GM21526 (cell line): Measurements from ENCODE around the gene JAKMIP1.
A peak's percentile ranks its signal among the peaks of the same experiment; 100 is the strongest.

ENCODE experiments used
- ATAC-seq: cut with Tn5 transposase; IDR thresholded peaks from one replicate; pipeline ENCODE4 v1.9.1; 2021; ENCODE audit warnings: moderate library complexity; ENCODE audit not compliant: unreplicated experiment, low FRiP score

Gene JAKMIP1

DNA sequence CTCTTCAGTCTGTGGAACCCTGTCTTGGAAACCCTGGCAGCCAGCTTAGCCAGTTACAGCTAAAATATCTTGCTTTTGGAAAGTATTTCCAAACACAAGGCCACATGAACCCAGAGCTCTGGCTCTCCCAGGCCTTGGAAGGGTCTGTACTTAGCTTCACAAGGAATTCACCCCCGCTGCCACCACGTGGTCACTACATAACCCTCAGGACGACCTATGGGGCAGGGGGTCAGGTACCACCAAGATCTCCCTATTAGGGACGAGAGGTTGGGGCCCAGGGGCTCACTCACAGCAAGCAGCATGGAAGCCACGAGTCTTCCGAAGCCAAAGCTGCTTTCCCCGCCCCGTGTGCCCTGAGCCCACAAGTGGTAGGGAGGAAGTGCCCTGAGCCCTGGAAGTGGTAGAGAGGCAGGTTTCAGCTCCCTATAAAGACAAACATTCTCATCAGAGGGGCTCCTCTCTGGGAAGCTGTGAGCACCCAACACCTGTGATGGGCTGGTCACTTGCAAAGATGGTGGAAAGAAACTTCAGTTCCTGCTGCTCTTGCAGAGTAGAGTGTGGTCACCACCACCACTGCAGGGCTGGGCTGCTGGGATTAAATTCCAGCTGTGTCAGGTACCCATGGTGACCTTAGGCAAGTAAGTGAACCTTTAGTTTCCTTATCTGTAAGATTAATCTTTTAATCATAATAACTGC, 4.7 kb upstream of the JAKMIP1 start:
- ATAC-seq: no peak

DNA sequence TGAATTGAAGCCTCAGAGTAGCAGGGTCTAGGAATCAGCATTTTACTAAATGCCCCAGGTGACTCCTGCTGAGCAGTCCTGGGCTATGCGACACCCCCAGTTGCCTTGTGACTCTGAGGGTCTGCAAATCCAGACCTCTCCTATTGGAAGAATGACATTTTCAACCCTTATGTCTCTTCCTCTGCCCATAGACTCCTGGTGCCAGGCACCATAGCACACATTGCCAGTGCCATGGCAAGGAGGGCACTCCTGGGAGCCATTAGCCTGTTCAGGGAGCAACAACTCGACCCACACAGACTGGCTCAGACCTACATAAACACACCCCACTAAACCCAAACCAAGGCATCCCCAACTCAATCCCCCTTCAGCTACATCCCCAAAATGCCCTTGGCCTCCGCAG, 3.7 kb upstream of the JAKMIP1 start:
- no peak for ATAC-seq

DNA sequence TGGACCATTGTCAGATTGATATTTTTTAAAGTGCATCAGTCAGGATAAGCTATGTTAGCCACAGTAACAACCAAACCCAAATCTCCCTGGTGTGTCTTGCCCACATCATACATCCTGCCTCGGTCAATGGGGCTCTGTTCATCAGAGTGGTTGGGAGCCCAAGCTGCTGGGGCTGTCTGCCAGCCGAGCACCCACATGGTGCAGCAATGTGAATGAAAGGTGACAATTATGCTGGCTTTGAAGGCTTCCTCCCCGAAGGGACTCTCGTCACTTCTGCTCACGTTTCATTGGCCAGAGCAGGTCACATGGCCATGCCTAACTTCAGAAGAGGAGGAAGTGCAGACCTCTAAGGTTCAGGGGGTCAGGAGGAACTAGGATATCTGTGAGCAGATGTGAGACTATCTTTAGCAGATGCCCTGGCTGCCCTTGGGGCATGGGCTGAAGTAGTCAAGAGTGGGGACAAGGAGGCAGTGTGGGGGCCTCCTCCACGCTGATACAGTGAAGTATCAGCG, 1.3 kb upstream of the JAKMIP1 start:
- ATAC-seq: no peak

DNA sequence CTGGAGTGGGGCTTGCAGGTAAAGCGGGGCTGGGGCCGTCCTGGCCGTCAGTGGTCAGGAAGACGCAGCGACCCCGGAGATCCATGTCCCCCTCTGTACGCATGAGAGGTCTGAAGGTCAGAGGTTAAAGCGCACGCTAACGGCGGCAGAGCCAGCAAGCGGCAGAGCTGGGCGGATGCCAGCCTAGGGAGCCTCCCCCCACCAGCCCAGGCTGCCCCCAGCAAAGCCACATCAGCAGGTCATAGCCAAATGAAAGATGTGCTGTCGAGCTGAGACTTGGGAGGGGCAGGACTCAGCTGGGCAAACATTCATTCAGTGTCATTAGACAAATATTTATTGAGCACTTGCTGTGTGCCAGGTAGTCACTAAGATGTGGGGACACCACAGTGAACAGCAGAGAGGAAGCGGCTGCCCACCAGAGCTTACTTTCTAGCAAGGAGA, 593 bp upstream of the JAKMIP1 start:
- peak; percentile 1 for ATAC-seq

DNA sequence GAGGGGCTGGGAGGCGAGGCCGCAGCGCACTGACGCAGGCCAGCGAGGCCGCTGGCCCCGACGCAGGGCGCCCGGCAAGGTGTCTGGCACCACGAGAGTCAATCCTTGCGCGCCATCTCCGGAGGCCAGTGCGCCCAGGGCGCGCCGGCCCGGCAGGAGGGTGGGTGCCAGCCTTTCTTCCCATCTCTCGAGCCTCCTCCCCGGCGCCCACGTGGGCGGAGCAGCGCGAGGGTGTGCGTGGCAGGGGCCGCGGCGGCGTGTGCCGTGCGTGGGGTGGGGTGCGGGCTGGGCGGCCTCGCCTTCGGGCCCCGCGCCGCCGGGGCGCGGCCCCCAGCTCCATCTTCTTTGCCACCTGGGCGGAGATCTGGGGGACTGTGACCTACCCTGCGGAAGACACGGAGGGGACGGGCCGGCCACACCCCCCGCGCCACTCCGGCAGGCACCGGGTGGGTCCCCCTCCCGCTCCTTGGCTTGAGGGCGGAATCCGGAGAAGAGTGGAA, 877 bp downstream of the JAKMIP1 start:
- no peak for ATAC-seq

DNA sequence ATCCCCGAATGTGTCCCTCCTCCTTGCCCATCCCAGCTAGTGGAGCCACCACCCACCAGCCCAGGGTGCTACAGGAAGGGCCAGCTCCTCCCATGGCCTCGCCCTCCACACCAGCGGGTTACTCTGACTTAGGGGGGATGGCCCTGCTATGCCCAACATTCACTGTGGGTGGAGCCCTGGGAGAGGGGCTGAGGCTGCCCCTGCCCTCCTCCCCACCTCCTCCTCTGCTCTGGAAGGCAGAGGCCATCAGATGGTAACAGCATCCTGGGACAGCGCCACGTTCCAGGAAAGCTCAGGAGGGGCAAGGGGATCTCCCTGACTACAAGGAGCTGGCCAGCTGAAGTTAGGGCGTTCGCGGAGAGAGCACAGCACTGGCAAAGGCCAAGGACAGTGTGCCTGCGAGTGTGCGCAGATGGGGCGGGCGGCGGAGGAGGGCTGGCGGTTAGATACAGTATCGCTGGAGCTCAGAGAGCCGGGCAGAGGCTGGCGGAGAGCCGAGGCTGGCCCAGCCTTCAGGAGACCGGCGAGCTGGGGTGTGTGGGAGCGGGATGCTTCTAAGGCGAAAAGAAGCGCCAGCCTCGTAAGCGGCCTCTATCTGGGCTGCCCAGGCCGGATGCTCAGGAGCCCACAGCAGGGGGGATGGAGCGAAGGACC, 1.5 kb downstream of the JAKMIP1 start:
- ATAC-seq: no peak

DNA sequence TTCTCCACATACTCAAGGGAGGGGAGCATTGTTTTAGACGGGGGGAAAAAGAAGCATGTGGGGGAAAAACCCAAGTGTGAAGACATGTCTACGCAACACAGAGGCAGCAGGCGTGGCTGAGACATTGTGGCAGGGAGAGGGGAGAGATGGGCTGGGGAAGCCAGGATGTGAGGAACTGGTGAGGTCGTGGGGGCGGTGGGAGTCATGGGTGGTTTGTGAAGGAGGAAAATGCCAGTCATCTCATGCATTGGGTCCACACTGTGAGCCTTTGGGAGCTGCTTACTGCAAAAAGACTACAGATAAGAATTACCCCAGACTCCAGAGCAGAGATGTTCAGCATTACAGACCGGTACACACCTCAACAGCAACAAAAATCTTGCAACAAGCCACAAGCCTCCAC, 2.1 kb downstream of the JAKMIP1 start:
- ATAC-seq: no peak

DNA sequence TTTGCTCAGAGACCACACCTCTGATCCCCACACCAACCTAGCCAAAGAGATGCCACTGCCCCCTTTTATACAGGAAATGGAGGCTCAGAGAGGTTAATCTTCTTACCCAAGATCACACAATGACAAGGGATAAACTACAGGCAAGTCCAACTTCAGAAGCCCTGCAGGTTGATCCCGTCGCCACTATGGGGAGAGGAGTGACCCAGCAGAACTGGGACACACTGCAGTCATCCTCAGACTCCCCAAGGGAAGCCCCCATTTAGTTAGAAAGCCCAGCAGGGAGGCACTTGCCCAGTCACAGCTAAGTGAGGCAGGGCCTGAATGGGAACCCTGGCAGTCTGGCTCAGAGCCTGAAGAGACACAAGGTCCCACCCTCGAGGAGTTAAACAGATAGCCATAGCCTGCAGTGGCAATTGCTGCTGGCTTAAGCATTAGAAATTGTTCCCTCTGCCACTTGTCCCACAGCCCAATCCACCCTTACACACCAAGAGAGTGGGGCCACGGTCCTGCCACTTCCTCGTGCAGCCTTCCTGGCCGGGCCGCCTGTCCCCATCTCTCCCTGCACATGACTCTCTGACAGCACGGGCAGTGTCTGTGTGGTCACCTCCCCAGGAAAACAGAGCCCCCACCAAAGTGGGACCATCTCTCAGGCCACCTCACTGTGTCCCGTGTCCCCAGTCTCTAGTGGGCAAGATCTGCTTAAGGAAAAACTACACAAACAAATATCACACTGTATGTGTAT, 2.7 kb downstream of the JAKMIP1 start:
- no peak for ATAC-seq

DNA sequence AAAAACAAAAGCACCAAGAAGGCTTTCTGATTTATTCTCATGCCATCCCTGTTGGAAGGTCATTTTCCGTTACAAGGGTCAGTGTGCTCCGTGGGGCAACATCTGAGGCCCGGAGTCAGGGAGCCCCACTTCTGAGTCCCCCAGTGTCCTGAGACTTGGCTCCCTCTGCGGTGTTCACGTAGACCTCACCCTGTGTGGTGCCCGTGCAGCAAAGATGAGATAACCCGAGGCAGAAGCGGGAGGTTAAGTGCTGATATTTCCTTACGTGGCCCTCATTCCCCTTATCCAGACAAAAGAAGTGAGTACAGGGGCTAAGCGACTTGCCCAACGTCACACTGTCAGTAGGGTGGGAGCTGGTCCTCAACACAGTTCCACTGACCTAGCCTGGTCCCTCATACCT, 3.5 kb downstream of the JAKMIP1 start:
- ATAC-seq: no peak

DNA sequence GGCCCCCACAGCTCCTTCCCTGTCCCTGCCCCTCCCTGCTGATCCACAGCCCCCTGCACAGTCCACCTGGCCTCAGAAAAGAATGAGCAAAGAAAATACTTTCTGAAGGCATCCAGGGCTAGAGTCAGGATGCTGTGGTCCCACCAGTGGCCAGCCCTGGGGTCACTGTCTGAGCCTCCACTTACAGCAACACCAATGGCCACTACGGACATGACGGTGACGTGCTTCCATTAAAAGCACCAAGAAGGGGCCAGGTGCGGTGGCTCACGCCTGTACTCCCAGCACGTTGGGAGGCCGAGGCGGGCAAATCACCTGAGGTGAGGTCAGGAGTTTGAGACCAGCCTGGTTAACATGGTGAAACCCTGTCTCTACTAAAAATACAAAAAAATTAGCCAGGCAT, 4.0 kb downstream of the JAKMIP1 start:
- ATAC-seq: no peak

DNA sequence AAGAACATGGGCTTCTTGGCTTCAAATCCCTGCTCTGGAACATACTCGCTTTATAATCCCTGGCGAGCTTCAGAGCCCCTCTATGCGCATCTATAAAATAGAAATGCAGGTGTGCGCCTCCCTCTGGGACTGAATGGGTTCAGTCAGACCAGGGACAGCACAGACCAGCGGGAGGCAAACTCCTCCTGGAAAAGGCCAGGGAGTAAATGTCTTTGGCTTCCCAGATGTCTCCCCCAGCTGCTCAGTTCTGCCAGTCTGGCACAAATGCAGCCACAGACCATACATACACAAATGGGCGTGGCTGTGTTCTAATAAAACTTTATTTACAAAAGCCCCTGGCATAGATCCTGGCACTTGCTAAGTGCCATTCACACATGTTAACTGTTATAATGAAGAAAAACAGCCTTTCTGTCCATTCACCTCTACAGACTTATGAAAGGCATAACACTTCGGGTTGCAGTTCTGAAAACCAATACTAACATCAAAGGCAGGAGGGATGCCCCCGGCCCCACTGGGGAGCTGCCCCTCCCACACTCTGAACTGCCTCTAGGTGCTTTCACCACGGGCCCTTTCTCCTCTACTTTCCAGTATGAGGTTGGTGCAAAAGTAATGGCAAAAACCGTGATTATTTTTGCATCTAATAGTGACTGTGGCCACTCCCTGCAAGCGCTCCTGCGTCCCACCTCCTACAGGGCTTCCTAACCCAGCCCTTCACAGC, 4.6 kb downstream of the JAKMIP1 start:
- ATAC-seq: no peak

DNA sequence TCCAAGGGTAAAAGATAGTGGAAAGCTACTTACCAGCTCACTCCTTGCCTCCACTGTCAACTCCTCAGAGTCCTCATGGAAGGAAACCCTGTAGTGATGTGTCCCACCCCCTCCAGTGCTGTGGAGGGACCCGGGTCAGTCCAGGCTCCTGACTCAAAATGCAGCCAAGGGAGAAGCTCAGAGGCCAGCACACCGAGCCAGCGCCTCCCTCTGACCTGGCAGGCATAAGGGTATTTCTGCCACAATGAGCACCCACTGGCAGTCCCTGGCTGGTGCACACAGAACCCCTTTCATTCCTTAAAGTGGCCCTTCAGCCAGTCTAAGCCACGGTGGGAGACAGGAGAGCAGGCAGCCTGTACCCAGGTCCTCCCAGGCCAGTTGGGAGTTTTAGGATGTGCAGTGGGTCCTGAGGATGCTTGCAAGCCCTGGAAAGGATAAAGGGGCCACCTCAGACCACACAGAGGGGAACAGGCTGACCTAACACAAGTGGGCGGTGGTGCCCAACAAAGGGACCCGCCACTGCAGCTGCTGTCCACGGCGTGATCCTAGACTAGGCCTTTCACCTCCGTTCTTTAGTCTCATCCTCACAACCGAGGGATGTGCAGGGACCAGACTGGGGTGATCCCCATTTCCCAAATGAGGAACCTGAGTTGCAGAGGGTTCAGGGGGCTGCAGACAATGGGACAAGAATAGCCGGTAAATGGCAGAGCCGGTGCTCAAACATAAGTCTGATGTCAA, 5.7 kb downstream of the JAKMIP1 start:
- ATAC-seq: no peak

DNA sequence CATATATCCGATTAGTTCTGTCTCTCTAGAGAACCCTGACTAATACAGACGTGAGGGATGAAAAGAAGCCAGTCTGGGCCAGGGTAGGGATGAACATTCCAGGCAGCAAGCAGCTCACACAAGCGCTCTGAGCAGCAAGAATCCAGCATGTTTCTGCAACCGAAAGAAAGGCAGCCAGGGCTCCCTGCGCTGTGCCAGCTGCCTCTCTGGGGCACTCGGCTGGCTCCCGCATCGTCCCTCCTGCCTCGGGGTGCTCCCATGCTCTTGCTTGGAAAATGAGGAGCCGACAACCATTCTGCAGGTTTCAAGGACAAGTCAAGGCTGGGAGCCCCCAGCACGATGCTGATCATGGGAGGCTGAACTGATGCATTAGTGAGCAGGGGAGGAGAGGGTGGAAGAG, 7.0 kb downstream of the JAKMIP1 start:
- no peak for ATAC-seq

DNA sequence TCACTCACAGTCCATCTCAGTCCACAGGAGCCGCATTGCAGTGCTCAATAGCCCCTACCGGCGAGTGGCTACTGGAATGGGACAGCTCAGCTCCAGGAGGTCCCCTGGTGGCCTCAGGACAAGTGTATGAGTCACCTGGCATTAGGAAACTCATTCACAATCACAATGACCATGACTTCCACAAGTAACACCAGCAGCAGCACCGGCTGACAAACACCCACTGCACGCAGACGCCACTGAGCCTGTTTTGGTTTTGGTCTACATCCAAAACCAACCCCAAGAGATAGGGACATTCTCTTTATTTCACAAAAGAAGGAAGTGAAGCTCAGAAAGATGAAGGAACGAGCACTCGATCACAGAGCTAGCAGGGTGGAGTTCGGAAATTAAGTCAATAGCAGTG, 8.1 kb downstream of the JAKMIP1 start:
- ATAC-seq: no peak

DNA sequence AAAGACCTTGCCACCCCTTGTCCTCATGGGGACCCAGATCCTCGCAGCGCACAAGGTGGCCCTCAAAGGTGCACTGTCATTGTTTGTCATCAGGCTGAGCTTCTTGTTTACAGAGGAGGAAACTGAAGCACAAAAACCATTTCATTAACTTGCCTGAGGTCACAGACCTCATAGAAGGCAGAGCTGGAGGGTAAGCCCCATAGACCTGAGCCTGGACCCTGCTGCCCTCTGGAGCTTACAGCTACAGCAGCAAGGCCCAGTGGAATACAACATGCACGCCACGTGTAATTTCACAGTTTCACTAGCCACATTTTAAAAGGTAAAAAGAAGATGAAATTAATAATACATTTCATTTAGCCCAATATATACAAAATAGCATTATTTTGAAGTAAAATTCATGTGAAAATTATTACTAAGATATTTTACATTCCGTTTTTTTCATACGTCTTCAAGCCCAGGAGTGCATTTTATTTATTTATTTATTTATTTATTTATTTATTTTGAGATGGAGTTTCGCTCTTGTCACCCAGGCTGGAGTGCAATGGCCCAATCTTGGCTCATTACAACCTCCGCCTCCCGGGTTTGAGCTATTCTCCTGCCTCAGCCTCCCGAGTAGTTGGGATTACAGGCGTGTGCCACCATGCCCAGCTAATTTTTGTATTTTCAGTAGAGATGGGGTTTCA, 8.8 kb downstream of the JAKMIP1 start:
- no peak for ATAC-seq

DNA sequence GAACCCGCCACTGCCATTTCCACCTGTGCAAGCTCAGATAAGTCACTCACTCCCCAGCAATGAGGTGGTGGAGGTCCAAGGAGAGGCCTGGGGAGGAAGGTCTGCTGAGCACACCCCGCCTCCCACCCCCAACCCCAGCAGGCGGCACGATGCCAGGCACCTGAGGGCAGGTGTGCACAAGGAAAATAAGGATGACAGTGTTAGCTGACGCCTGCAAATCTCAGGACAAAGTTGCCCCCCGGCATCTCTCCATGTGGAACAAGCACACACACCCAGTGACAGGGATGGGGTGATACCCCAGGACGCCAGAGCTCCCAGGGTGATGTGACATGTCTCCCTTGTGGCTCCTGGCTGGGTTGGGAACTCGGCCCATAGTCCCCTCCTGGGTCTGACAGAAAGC, 9.9 kb downstream of the JAKMIP1 start:
- no peak for ATAC-seq

DNA sequence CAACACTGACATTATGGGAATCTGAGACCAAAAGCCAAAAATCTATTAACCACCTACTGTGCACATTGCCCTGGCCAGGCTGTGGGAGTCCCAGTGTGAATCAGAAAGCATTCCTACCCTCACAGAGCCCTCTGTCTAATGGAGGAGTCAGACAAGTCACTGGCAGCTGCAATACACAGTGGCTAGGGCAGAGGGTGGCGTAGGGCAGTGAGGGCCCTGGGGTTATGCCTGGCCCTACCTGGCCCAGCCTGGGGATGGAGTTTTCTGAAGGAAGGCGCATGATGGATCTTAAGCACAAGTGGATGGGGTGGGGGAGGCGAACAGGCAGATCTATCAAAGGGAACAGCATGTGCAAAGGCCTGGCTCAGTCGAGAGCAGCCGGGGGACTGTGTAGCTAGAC, 10.8 kb downstream of the JAKMIP1 start:
- no peak for ATAC-seq

DNA sequence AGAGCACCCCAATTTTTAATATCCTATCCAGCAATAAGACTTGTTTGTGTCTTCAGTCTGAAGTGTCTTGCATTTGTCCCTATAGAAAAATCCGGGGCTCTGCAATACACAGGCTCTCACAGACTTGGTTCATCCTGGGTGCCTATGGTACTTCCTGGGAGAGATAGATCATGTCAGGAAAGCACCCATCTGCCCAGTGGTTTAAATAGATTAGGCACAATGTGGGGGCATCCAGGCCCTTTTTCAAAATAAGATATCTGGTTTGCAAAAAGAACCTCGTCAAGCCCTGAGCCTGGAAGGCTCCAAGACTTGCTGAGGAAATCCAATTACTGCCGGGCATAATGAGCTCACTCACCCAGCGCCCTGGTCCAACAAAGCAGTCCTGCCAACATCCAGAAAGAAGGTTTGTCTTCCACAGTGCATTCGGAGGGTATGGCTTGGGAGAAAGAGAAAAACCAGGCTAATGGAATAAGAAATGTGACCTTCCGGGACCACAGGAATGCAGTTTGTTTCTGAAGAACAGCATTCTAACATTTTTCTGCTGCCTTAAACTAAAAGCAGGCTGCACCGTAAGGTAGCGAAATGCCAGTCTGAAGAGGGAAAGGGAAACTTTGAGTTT, 11.6 kb downstream of the JAKMIP1 start:
- no peak for ATAC-seq

DNA sequence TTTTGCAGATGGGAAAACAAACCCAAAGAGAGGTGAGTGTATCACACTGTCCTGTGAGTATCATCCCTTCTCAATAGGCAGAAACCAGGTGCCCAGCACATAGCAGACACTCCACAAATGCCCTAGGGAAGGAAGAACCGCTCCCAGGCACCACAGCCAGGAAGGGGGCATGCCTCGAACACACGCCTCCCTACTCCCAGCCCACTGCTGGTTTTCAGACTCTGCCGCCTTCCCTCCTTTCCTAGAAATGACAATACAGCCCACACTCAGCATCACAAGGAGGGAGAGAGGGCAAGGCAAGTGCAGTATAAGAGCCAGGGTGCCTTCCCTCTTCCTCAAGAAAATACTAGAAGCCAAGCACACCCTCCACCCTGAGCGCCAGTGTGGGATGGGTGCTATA, 16.2 kb downstream of the JAKMIP1 start:
- no peak for ATAC-seq
